ENCODE results near the gene ABLIM2.

The ABLIM2 gene

DNA sequence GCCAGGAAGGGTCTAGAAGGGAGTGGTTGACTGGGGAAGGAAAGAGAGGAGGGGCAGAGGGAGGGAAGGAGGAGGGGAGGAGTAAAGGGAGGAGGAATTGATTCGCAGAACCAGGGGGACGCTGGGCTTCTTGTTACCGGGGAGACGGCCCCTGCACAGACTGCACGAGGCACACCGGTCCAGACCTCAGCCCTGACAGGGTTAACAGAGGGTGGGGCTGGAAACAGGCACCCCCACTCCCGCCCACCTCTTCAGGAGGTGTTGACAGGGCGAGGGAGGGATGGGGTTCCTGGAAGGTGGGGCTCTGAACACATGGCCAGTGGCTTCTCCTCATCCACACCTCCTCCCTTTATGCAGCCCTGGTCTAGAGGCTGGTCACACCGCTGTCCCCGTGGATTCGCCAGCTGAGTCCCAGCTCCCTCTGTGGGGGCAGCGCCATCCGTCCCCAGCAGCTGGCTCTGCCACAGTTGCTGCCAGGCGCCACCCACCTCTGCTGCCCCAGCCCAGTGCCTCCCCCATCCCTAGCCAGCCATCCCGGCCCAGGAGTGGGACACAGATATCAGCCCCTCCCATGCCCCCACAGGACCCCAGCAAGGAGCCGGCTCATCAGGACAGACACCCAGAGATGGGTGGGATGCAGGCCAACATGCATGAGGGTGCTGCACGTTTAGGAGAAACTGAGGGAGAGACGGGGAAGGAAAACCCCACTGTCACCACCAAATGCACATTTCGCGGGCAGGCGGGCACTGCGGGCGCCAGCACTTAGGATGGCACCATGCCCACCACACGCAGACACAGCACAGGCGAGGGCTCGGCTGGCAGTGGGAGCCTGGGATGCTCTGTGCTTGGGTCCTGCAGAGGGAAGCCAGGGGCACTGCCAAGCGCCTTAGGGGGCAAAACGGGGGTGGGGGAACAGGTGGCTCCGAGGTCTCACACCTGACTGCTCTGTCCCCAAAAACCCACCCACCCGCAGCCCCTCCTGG lies 87.6 kb downstream of the ABLIM2 start:
- no peak for DNase-seq (ENCODE audit: low read depth)

DNA sequence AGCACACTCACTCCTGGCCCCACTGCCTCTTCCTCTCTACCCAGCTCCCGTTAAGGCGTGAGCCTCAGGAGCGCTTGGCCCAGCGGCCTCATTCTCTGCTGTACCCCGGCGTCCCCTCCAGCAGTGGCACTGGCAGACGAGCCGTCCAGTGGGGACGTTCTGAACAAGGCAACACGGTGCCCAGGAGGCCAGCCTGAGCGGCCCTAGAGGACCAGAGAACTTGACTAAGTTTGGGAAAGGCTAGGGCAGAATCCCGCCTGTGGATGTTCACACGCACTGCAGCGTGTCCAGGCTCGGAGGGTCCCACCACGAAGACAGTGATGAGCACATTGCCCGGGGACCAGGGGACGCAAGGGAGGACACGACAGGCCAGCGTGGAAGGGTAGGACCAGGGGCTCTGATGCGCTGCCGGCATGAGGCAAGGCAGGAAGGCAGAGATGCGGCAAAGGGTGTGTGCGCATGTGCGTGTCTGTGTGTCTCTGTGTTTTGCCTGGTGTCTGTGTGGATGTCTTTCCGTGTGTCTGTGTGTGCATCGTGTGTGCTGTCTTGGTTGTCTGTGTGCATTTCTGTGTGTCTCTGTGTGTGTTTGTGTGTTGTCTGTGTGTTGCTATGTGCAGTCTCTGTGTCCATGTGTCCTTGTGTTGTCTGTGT lies 89.4 kb downstream of the ABLIM2 start:
- DNase-seq (ENCODE audit: low read depth) = no peak

DNA sequence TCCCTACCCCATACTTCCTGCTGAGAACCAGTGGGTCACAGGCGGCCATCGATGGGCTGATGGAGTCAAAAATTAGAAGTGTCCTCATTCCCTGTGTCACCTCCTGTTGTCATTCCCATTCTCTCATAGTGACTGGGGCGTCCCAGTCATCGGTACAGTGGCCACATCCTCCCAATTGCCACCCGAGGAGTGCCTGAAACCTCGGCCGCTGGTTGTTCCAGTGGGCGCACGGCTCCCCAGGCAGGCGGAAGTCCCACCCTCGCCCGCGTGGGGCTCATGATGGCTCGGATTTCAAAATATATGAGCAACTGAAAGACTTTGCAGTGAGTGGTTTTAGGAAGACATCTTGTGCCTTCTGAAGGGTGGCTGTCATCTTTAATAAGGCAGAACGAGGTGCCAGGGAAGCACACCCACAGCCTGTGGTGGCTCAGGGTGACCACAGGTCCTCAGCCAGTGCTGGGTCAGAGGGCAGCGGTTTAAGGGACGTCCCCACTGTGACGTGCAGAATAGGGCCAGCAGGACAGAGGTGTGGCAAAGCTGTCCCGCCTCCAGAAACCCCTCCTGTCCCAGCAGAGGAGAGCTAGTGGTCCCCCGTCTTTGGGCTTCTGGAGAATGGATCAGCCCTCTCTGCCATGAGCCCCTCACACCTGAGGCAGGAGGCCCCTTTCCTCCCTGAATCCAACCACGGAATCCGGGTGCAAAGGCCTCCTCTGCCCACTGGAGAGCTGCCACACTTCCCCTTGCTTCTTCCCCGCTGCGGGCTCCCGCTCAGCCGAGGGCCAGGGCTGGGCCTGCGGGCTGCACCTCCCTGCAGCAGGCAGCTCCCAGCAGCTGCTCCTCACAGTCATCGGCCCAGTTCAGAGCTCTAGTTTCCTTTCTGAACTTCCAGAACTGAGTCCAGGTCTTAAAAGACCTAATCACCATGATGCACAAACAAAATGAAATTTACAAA lies 90.4 kb downstream of the ABLIM2 start:
- no peak for DNase-seq (ENCODE audit: low read depth)

DNA sequence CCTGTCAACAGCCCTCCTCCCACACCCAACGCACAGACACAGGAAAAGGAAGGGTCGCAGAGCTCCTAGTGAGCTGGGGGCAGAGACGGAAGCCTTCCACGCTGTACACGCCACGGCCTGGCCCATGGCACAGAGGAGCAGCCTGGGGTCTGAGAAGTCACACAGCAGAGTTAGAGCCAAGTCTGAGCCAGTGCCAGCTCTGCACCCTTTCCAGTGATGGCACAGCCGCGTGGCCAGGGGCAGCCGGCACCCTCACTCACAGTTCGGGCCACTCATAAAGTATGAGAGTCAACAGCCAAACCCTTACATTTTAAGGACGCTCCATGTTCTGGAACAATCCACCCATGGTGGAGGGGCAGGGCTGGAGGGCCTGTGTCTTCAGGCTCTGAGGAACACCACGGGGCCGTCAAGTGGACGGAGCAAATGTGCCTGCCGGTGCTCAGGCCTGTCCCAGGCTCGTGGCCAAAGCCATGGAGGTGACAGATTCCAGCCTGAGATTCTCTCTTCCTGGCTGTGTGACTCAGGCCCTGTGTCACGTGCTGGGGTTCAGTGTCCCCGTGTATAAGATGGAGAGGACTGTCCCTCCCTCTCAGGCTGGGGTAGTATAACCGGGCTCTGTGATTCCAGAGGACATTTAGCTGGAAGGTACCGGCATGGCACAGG lies 91.2 kb downstream of the ABLIM2 start:
- no peak for DNase-seq (ENCODE audit: low read depth)

DNA sequence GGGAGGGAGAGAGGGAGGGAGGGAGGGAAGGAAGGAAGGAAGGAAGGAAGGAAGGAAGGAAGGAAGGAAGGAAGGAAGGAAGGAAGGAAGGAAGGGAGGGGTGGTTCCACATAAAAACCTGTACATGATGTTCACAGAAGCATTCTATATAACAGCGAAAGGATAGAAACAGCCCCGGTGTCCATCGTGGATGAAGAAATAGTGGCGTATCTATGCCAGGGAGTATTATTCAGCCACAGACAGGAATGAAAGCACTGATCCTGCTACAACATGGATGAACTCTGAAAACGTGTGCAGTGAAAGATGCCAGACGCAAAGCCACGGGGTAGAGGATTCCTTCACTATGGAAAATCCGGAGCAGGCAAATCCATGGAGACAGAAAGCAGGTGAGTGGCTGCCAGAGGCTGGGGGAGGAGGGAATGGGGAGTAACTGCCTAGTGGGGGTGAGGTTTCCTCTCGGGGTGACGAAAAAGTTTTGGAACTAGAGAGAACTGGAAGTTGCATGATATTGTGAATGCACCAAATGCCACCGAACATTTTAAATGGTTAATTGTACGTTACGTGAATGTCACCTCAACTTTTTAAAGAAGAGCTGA lies 92.2 kb downstream of the ABLIM2 start:
- DNase-seq (ENCODE audit: low read depth) = no peak

DNA sequence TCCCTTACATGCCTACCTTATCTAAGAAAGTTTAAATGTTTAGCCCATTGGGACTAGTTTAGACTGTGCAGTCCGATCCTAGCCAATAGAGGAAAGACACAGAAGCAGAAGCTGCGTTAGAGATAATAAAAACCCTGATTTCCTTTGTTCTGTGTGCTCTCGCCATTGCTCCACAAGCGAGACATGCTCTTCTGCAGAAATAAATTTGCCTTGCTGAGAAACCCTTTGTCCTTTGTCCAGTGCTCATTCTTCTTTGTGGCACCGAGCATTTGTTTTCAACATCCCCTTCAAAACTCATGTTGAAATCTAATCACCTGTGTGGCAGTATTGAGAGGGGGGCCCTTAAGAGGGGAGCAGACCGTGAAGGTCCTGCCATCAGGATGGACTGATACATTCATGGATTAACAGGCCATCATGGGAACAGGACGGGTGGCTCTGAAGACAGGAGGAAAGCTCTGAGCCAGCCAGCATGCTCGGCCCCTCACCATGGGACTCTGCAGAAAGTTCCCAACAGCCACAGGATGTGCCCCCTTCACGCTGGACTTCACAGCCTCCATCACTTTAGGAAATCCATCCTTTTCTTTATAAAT lies 94.5 kb downstream of the ABLIM2 start:
- DNase-seq (ENCODE audit: low read depth) = no peak

DNA sequence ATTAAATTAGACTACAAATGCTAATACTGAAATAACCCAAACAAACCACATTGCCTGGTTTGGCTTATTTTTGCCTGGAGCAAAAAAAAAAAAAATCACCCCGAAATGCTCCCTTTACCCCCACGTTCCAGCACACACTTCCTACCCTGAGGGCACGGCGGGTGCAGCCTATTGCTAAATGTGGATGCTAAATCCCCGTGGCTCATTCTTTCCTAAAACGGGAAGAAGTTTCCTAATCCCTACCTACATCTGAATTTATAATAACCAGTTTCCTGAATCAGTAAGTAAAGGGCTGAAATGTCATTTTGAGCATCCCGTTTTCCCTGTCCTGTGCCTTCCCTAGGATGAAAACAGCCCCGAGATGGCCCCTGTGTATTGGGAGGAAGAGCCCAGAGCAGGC lies 97.0 kb downstream of the ABLIM2 start:
- no peak for DNase-seq (ENCODE audit: low read depth)

DNA sequence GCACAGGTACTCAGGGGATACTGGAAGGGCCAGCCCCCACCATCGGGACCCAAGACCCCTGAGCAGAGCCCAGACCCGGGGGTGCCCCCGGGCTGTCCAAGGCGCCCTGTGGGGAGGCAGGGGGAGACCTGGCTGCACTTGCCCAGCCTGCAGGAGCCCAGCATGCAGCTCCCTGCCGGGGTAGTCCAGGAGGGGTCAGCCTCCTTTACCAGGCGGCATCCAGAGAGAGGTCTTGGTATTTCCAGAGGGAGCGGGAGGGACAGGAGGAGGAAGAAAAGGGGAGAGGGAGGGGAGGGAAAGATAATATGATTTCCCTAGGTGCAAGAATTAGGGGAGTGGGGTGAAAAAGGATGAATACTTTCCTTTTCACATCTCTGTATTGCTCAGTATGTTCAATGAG lies 97.5 kb downstream of the ABLIM2 start:
- DNase-seq (ENCODE audit: low read depth) = no peak

DNA sequence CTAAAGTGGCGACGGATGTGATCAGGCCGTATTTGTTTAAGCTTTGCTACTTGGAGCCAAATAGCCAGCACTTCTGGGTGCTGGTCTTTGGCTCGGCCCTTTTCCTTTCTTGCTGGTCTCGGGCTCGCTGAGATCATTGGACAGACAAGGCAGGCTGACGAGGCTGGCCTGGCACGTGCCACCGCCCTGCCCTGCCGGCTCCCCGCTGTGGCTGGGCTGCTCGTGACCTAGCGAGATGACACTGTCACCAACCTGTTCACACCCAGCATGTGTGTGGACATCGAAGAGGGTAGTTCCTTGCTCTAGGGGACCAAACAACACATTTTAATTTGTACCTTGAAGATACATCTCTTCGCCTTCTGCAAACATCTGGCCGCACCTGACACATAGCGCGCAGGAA lies 98.0 kb downstream of the ABLIM2 start:
- DNase-seq (ENCODE audit: low read depth) = no peak

DNA sequence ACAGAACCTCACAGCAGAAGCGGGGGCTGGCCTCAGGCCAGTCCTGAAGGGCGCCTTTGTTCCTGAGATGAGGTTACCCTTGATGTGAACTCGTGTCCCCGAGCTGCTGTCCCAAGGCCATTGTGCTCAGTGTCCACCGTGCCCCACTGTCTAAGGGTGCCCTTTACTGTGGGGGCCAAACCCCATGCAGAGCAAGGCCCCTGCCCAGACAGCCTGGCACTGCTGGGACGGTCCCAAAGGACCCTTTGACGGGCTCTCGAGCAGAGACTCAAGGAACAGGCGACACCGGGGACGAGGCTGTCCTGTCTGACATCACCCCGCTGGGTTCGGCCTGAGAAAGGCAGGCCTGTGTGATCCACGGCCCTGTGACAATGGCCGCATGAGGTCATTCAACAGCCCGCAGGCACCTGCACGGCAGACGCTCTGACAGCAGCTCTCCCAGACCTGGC lies 100.6 kb downstream of the ABLIM2 start:
- no peak for DNase-seq (ENCODE audit: low read depth)

DNA sequence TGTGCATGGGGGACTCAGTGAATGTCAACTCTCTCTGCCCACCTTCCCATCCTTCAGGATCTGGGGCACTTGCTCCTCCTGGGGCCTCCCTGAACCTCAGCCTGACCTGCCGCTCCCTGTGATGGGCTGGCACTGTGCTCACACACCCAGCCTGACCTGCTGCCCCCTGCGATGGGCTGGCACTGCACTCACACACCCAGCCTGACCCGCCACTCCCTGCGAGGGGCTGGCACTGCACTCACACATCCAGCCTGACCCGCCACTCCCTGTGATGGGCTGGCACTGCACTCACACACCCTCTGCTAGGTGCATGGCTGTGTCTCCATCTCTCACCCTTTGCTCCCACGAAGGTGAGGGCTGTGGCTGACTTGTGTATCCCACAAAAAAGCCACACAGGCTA lies 103.4 kb downstream of the ABLIM2 start:
- DNase-seq (ENCODE audit: low read depth) = no peak

DNA sequence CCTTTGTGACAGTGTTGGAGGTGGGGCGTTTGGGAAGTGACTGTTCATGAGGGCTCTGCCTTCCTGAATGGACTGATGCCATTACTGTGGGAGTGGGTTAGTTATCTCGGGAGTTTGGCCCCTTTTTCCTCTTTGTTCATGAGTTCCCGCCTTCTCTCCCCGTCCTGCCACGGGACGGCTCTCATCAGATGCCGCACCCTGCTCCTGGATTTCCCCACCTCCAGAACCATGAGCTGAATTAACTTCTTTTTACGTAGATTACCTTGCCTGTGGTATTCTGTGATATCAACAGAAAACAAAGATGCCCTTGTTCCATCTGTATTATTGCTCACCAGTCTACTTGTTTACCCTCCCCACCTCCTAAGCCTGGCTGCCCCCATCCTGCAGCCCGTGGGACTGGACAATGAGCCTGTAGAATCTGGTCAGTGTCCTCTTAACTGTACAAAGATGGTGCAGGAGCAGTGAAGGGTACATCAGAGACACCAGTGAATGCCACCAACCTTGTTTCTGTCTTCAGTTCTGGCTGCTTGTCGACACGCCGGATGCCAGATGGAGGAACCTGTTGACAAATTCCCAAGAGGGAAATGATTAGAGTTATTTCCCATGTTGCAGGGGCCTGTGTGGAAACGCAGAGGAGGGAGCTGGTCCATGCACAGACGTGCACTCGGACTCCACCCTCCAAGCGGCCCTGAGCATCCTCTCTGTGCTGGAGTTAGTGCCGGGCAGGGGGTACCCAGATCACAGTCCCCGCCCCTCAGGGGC lies 104.7 kb downstream of the ABLIM2 start:
- no peak for DNase-seq (ENCODE audit: low read depth)

DNA sequence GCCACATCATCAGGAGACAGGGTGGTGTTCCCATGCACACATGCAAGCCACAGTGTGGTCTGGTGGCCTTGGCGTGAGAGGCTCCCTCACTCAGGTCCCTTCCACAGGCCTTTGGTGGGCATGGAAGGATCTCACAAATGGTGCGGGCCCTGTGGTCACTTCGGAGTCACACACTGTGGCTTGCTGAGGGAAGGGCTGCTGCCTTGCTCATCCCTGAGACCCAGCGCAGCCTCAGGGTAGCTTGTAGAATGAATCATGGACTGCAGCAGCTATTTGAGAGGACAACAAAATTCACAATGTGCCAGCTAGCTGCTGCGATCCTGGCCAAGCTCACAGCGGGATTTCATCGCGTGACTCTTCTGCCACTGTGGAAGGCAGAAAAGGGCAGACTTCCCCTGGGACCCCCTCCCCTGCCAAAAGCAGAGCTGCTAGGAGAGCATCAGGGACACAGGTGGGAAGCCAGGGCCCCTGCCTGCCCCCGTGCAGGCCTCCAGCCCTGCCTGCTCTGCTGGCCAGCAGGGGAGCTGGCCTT lies 106.4 kb downstream of the ABLIM2 start:
- no peak for DNase-seq (ENCODE audit: low read depth)

DNA sequence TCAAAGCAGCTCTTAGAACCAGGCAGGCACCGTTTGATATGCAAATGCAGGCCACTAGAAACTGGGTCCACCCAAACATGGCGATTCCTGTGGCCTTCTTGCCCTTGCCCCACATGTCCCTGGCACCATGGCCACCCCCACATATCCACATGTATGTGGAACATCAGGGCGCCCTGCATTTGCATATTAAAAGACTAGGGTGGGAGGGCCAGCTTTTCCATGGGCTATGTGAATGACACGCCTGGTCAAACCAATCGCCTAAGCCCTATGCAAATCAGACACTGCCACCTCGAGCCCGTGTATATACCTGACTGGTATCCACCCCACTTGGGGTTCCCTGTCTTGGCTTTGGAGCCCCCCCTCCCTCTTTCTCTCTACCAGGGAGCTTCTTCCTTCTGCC lies 107.0 kb downstream of the ABLIM2 start:
- DNase-seq (ENCODE audit: low read depth) = no peak

DNA sequence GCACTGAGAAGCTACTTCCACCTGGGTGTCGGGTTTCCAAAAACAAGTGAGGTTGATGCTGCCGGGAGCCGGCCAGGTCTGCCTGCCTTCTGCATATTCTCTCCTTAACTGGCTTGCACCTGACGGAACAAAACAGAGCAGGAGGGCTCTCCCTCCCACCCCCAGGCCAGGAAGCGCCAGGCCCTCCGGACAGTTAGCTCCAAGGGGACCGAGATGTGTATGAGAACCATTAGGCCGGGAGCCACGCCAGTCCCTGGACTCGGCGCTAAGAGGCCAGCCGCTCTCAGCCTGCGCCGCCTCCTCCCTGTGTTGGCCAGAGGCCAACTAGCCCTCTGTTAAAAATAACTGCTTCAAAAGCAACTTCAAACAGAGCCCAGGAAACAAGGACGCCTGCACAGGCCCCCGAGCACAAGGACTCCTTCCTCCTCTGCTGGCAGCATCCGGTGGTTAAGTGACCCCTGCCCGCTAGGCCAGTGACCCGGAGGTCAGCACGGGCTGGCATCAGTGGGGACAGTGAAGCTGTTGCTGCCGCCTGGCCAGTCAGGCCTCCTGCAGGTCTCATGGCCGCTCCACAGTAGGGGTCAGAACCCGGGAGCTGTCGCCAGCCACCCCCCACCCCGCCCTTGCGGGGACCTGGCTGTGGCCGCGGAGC lies 107.9 kb downstream of the ABLIM2 start:
- no peak for DNase-seq (ENCODE audit: low read depth)

DNA sequence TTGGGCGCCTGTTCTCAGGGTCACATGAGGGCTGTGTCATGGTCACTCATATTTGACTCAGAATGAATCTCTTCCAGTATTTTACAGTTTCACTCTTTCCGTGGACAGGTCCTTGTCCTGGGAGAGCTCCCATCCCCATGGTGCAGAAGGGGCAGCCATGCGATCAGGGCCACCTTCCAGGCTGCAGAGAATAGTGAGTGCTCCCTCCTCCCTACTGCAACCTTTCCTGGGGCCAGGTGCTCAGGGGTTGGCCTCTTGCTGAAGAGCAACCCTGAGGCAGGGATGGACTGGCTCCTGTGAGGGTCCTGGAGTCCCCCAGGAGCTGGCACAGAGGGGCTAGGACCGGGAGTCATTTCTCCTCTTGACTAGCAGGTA lies 108.4 kb downstream of the ABLIM2 start:
- no peak for DNase-seq (ENCODE audit: low read depth)

DNA sequence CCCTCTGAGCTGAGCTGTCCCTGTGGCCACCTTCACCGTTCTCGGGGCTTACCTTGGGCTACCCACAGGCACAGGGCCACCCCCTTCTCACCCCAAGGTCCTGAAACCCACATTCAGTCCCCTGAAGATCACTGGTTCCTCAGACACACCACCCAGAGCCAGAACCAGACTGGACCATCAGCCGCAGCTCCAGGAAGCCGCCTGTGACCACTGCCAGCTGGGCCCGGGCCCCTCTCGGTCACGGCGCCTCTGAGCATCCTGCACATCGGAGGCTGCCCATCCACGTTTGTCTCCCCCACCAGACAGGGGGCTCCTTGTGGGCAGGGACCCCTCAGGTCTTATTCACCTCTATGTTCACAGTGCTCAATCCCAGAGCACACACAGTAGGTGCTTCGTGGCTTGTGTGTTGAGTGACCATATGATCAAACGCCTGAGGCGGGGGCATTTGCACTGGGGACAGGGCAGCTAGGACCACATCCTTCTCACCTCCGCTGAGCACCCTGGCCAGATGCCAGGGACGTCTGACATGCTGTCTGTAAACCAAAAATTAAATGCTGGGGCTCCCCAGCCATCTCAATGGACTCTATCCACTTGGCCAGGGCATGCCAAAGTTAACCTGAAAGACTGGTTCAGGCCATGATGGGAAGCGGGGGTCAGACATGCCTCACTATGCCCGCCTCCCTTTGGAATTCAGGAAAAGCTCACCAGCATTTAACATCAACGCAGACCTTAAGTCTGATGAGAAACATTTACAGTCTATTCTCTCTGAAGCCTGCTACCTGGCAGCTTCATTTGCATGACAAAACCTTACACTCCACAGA lies 109.5 kb downstream of the ABLIM2 start:
- no peak for DNase-seq (ENCODE audit: low read depth)

All from stimulated activated CD8-positive, alpha-beta memory T cell treated with anti-CD3 and anti-CD28 coated beads, Interleukin-12 subunit alpha, Interleukin-12 subunit beta, amount 100 ng/mL, for 4 hours (primary cell).